ENCODE results near the gene OR52I1.
A peak's percentile ranks its signal among the peaks of the same experiment; 100 is the strongest.

The OR52I1 gene

GRCh38 chr11:4593739-4594138, at the start of gene OR52I1:
Gene OR52I1 (plus strand): TSS chr11:4594039. CDS start chr11:4594039, 0 bp downstream.
- DNase-seq, result no peak

- no peak for DNase-seq
Measured at GRCh38 chr11:4544891-4545290, 48.9 kb upstream of the OR52I1 start, which contains the start of gene OR52M1. Gene OR52M1 (plus strand): TSS chr11:4545191. CDS start chr11:4545191, 0 bp downstream.

- no peak for DNase-seq
Measured at GRCh38 chr11:4546878-4547277, 47.0 kb upstream of the OR52I1 start.

- DNase-seq, result no peak
Measured at GRCh38 chr11:4547416-4547815, 46.4 kb upstream of the OR52I1 start.

GRCh38 chr11:4551346-4551979, 42.4 kb upstream of the OR52I1 start:
- no peak for DNase-seq

GRCh38 chr11:4559527-4560440, 34.1 kb upstream of the OR52I1 start:
- DNase-seq, result no peak

GRCh38 chr11:4560467-4560866, 33.4 kb upstream of the OR52I1 start:
- no peak for DNase-seq

GRCh38 chr11:4565371-4565770, 28.5 kb upstream of the OR52I1 start:
- no peak for DNase-seq

GRCh38 chr11:4569075-4569474, 24.8 kb upstream of the OR52I1 start:
- DNase-seq, result no peak

GRCh38 chr11:4576880-4577279, 17.0 kb upstream of the OR52I1 start:
- DNase-seq, result no peak

- no peak for DNase-seq
Measured at GRCh38 chr11:4577761-4578160, 16.1 kb upstream of the OR52I1 start.

GRCh38 chr11:4578624-4579023, 15.2 kb upstream of the OR52I1 start:
- DNase-seq, result no peak

- DNase-seq, result no peak
Measured at GRCh38 chr11:4580124-4580523, 13.7 kb upstream of the OR52I1 start.

GRCh38 chr11:4581443-4581842, 12.4 kb upstream of the OR52I1 start, which contains the start of gene OR52I2:
Gene OR52I2 (plus strand): TSS chr11:4581743.
- DNase-seq, result no peak

- no peak for DNase-seq
Measured at GRCh38 chr11:4589017-4589416, 4.8 kb upstream of the OR52I1 start.

GRCh38 chr11:4605057-4605456, 11.2 kb downstream of the OR52I1 start:
- no peak for DNase-seq

GRCh38 chr11:4606231-4607015, 12.6 kb downstream of the OR52I1 start:
- no peak for DNase-seq

- DNase-seq, result no peak
Measured at GRCh38 chr11:4607096-4607495, 13.3 kb downstream of the OR52I1 start.

GRCh38 chr11:4607781-4608666, 14.2 kb downstream of the OR52I1 start, which contains the start of gene TRIM68:
Gene TRIM68 (minus strand): TSS chr11:4608231. CDS start chr11:4605504, 2,727 bp downstream.
- DNase-seq, result peak; percentile 94

- no peak for DNase-seq
Measured at GRCh38 chr11:4610258-4610935, 16.6 kb downstream of the OR52I1 start.

- no peak for DNase-seq
Measured at GRCh38 chr11:4611986-4612385, 18.1 kb downstream of the OR52I1 start.
